Testis (tissue), 2 donors: Measurements from ENCODE around the gene MAN2C1.

Source experiments
- POLR2A ChIP-seq: fragments of 450-650 bp; IDR thresholded peaks from one replicate; pipeline ENCODE4 v1.6.1; 2017; ENCODE audit warnings: antibody characterized with exemption, mild to moderate bottlenecking, moderate library complexity
- TF ChIP-seq, protein P1 (sequence below), 3 experiments: fragments of 450-650 bp in 2 of 3; fragments of 200-600 bp in 1 of 3; sonication (generic) in 1 of 3; IDR thresholded peaks; one replicate each; pipeline ENCODE4 v1.5.1; 2016 to 2019; ENCODE audit warnings: antibody characterized with exemption in 3 of 3, mild to moderate bottlenecking in 2 of 3, moderate library complexity in 1 of 3

DNA sequence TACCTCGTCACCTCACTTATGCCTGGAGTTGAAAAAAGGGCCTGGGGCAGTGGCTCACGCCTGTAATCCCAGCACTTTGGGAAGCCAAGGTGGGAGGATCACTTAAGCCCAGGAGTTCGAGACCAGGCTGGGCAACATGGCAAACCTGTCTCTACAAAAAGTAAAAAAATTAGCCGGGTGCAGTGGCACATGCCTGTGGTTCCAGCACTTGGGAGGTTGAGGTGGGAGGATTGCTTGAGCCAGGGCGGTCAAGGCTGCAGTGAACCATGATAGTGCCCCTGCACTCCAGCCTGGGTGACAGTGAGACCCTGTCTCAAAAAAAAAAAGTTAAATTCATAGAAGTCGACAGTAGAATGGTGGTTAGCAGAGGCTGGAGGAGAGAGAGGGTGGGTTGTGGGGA lies 26.2 kb downstream of the MAN2C1 start:
- no peak for TF ChIP-seq POLR2A
- TF ChIP-seq, protein P1, sequence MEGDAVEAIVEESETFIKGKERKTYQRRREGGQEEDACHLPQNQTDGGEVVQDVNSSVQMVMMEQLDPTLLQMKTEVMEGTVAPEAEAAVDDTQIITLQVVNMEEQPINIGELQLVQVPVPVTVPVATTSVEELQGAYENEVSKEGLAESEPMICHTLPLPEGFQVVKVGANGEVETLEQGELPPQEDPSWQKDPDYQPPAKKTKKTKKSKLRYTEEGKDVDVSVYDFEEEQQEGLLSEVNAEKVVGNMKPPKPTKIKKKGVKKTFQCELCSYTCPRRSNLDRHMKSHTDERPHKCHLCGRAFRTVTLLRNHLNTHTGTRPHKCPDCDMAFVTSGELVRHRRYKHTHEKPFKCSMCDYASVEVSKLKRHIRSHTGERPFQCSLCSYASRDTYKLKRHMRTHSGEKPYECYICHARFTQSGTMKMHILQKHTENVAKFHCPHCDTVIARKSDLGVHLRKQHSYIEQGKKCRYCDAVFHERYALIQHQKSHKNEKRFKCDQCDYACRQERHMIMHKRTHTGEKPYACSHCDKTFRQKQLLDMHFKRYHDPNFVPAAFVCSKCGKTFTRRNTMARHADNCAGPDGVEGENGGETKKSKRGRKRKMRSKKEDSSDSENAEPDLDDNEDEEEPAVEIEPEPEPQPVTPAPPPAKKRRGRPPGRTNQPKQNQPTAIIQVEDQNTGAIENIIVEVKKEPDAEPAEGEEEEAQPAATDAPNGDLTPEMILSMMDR (IDR thresholded peaks at IDR 0.05) = no peak
